Trophoblast cell (in vitro differentiated cells and primary cell): ENCODE data around the gene TMEM50A.
A peak's percentile ranks its signal among the peaks of the same experiment; 100 is the strongest.
"Not testable (repeated sequence)": the region's sequence is repeated elsewhere in the genome, so short reads cannot be mapped to it uniquely, and the experiment has no call there.

Experiments used
- DNase-seq, 2 donors: peaks; one replicate each; pipeline ENCODE4 v3.0.0-alpha.2; 2016
- H2AFZ ChIP-seq: 2 replicates; pipeline ENCODE4 v1.6.1; 2013; ENCODE audit warnings: low read length, moderate library complexity, mild to moderate bottlenecking; ENCODE audit not compliant: insufficient read depth, poor library complexity
- H2AK5ac ChIP-seq: 2 replicates; pipeline ENCODE4 v1.6.1; 2013; ENCODE audit warnings: mild to moderate bottlenecking, low read length
- H2BK120ac ChIP-seq: 2 replicates; pipeline ENCODE4 v1.6.1; 2013; ENCODE audit warnings: low read length, mild to moderate bottlenecking, moderate library complexity; ENCODE audit not compliant: insufficient read depth, poor library complexity
- H2BK12ac ChIP-seq: 2 replicates; pipeline ENCODE4 v1.6.1; 2013; ENCODE audit warnings: mild to moderate bottlenecking, low read length, moderate library complexity
- H2BK5ac ChIP-seq: 2 replicates; pipeline ENCODE4 v1.6.1; 2013; ENCODE audit warnings: low read length, low read depth, moderate library complexity, mild to moderate bottlenecking; ENCODE audit not compliant: poor library complexity
- H3K14ac ChIP-seq: 2 replicates; pipeline ENCODE4 v1.6.1; 2013; ENCODE audit warnings: mild to moderate bottlenecking, low read length
- H3K18ac ChIP-seq: 2 replicates; pipeline ENCODE4 v1.6.1; 2013; ENCODE audit warnings: mild to moderate bottlenecking, low read length
- H3K23ac ChIP-seq: 2 replicates; pipeline ENCODE4 v1.6.1; 2013; ENCODE audit warnings: low read length
- H3K27ac ChIP-seq: 2 replicates; pipeline ENCODE4 v1.5.1; 2013; ENCODE audit warnings: low read depth, mild to moderate bottlenecking, inconsistent platforms, low read length, moderate library complexity
- H3K27me3 ChIP-seq: 2 replicates; pipeline ENCODE4 v1.6.1; 2013; ENCODE audit warnings: inconsistent platforms, mild to moderate bottlenecking, low read length, moderate library complexity; ENCODE audit not compliant: insufficient read depth
- H3K36me3 ChIP-seq, 2 experiments: 1 replicate in 1 of 2; 2 replicates in 1 of 2; pipeline ENCODE4 v1.6.1; 2013; ENCODE audit warnings: low read length in 2 of 2, mild to moderate bottlenecking in 2 of 2, moderate library complexity in 1 of 2; ENCODE audit not compliant: insufficient read depth in 2 of 2, control insufficient read depth in 1 of 2
- H3K4ac ChIP-seq: 2 replicates; pipeline ENCODE4 v1.6.1; 2013; ENCODE audit warnings: low read depth, mild to moderate bottlenecking, low read length, moderate library complexity
- H3K4me1 ChIP-seq, 2 experiments: 1 replicate in 1 of 2; 2 replicates in 1 of 2; pipeline ENCODE4 v1.6.1; 2013; ENCODE audit warnings: low read length in 2 of 2, mild to moderate bottlenecking in 2 of 2, moderate library complexity in 1 of 2; ENCODE audit not compliant: insufficient read depth in 2 of 2, control insufficient read depth in 1 of 2
- H3K4me2 ChIP-seq: 2 replicates; pipeline ENCODE4 v1.6.1; 2013; ENCODE audit warnings: inconsistent platforms, mild to moderate bottlenecking, low read length, moderate library complexity
- H3K4me3 ChIP-seq: 2 replicates; pipeline ENCODE4 v1.5.1; 2013; ENCODE audit warnings: mild to moderate bottlenecking, low read depth, low read length, inconsistent platforms
- H3K79me1 ChIP-seq: one replicate; pipeline ENCODE4 v1.6.1; 2013; ENCODE audit warnings: low read length
- H3K79me2 ChIP-seq: 2 replicates; pipeline ENCODE4 v1.6.1; 2013; ENCODE audit warnings: low read length, mild to moderate bottlenecking; ENCODE audit not compliant: control insufficient read depth, insufficient read depth, poor library complexity
- H3K9ac ChIP-seq: 2 replicates; pipeline ENCODE4 v1.6.1; 2013; ENCODE audit warnings: mild to moderate bottlenecking, low read length
- H3K9me3 ChIP-seq: 2 replicates; pipeline ENCODE4 v1.6.1; 2013; ENCODE audit warnings: low read depth, mild to moderate bottlenecking, control low read depth, inconsistent platforms, low read length; ENCODE audit not compliant: insufficient read depth
- H4K12ac ChIP-seq: 2 replicates; pipeline ENCODE4 v1.6.1; 2013; ENCODE audit warnings: low read depth, mild to moderate bottlenecking, low read length, moderate library complexity
- H4K8ac ChIP-seq: 2 replicates; pipeline ENCODE4 v1.6.1; 2013; ENCODE audit warnings: low read depth, mild to moderate bottlenecking, low read length, moderate library complexity
- H4K91ac ChIP-seq: one replicate; pipeline ENCODE4 v1.6.1; 2013; ENCODE audit warnings: low read depth, mild to moderate bottlenecking, low read length, moderate library complexity
- WGBS: extraction: QIAGEN DNeasy Blood & Tissue Kit; methylation state at CpG from one replicate; pipeline ENCODE4 v1.1.7; 2013; ENCODE audit warnings: missing lambda C conversion rate; ENCODE audit not compliant: insufficient read length, insufficient coverage; ENCODE audit errors: extremely low coverage; 5-methylcytosine and 5-hydroxymethylcytosine counted together

TMEM50A gene

DNA sequence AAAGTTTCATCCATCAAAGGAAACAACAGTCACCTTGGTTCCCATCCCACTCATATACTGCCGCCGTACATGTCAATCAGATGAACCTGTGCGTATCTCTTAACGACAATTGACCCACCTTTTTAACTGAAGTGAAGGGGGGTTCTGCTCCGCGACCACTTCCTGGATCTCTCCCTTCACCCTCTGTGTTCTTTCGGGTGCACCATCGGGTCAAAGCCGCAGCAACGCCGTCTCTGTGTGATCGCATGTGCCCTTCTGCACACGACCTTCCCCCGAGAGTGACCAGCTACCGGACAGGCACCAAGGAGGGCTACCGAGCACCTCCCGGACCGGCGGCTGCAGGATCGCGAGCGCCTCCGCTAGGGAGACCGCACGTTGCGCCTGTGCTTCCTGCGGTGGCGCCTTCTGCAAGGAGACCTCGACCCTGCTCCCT, 1.2 kb upstream of the TMEM50A start:
- H3K36me3 ChIP-seq, H2BK12ac ChIP-seq, H2AK5ac ChIP-seq, H4K91ac ChIP-seq, H3K4ac ChIP-seq, H2BK5ac ChIP-seq, H3K27me3 ChIP-seq, H4K8ac ChIP-seq, H3K9ac ChIP-seq, H2BK120ac ChIP-seq, H4K12ac ChIP-seq, H3K4me1 ChIP-seq, H3K23ac ChIP-seq, H3K27ac ChIP-seq, H3K79me2 ChIP-seq, H3K9me3 ChIP-seq, DNase-seq, H2AFZ ChIP-seq, H3K79me1 ChIP-seq, H3K18ac ChIP-seq: not testable (repeated sequence)
- peak overlapping the region; percentile 71 for H3K4me3 ChIP-seq
- WGBS, result no CpG with 5 or more reads among the region's 29 CpGs
- peak overlapping the region; percentile 37 for H3K14ac ChIP-seq
- H3K4me2 ChIP-seq, result peak overlapping the region; percentile 83

DNA sequence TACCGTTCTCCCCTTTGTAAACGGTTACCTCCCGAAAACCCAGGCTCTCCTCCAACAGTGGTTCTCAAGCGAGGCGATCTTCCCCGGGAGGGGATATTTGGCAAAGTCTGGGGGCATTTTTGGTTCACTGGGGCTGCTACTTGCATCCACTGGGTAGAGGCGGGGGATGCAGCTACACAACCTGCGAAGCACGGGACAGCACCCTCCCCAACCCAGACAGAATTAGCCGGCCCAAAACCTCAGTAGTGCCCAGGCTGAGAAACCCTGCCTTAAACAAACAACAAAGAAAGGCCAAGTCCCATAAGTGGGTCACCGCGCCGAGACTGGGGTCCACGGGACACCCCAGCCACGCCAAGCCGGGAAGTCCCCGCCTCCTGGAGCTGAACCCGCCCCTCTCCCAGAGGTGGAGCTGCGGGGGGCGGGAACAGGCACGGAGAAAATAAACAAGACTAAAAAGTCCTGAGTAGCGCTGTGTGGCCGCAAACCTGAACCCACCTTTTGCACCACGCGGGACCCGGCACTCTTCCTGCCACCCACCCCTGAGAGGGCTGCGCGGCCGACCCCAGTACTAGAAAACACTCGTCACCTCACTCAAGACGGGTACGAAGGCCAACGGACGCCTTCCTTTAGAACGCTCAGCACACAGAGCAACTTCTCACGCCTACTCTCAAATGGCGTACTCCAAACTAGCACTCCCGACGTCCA, 499 bp upstream of the TMEM50A start:
- not testable (repeated sequence) for H3K79me1 ChIP-seq, H3K9me3 ChIP-seq, H3K4me1 ChIP-seq, H3K36me3 ChIP-seq, H3K23ac ChIP-seq, H3K79me2 ChIP-seq, H2BK120ac ChIP-seq, H2AK5ac ChIP-seq, DNase-seq, H2BK12ac ChIP-seq, H3K27me3 ChIP-seq, H3K18ac ChIP-seq, H3K4ac ChIP-seq
- H3K4me2 ChIP-seq, result peak overlapping the region; percentile 54
- H2BK5ac ChIP-seq, result peak overlapping the region; percentile 59
- H3K27ac ChIP-seq, result peak overlapping the region; percentile 58
- peak overlapping the region; percentile 81 for H3K4me3 ChIP-seq
- peak overlapping the region; percentile 28 for H4K91ac ChIP-seq
- peak overlapping the region; percentile 89 for H2AFZ ChIP-seq
- peak overlapping the region; percentile 92 for H4K8ac ChIP-seq
- H3K9ac ChIP-seq, result peak overlapping the region; percentile 74
- peak overlapping the region; percentile 81 for H4K12ac ChIP-seq
- peak overlapping the region; percentile 70 for H3K14ac ChIP-seq
- WGBS, result no CpG with 5 or more reads among the region's 39 CpGs

DNA sequence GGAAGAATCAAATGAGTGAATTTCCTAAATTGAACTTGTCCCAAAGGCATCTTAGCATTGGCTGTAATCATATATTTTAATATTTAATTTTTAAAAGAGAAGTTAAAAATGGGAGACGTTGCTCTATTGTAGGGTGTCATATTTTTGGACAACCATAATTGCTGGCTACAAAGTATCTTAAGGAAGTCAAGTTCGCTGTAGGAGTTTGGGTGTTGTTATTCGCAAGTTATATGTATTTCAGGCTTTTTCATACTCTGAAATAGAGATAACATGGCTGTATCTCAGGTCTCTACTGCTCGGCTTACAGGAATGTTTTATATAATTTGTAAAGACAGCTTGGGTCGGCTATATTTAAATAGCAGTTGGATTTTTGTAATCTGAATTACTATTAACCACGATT, 852 bp downstream of the TMEM50A start:
- no peak overlapping the region for H3K4ac ChIP-seq
- WGBS, result no CpG with 5 or more reads among the region's 6 CpGs

DNA sequence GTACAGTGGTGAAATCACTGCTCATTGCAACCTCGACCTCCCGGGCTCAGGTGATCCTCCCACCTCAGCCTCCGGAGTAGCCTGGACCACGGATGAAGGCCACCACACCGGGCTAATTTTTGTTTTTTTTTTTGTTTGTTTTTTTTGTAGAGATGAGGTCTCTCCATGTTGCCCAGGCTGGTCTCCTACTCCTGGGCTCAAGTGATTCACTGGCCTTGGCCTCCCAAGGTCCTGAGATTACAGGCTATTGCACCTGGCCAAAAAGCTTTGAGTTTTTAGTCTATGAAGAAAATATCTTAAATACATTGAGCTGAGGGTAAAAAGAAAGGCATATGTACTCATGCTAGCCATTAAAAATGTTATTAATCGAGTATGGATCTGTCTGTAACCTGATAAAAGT, 3.6 kb downstream of the TMEM50A start:
- H3K79me2 ChIP-seq, result peaks cover 7% of the 10 kb centered on the region

More for the DNA sequence above, 852 bp downstream of the TMEM50A start:
- Histone ChIP-seq H3K9ac (no peak overlapping the region), H2AFZ (no peak overlapping the region), H3K27me3 (no peaks in the 10 kb centered on the region), H3K4me3 (no peak overlapping the region), H3K9me3 (no peaks in the 10 kb centered on the region), H4K91ac (no peak overlapping the region), H3K79me2 (peaks cover 7% of the 10 kb centered on the region), H2AK5ac (no peak overlapping the region), H2BK120ac (no peak overlapping the region), H3K4me2 (peak overlapping the region; percentile 66), H3K14ac (no peak overlapping the region), H3K18ac (no peak overlapping the region), H3K23ac (no peak overlapping the region), H4K12ac (no peak overlapping the region), H3K79me1 (peaks cover 8% of the 10 kb centered on the region), H3K4me1 (peaks cover 0 to 2% of the 10 kb centered on the region in 2 experiments), H3K27ac (no peak overlapping the region), H2BK5ac (no peak overlapping the region), H2BK12ac (no peak overlapping the region), H4K8ac (no peak overlapping the region), H3K36me3 (peaks cover 0 to 2% of the 10 kb centered on the region in 2 experiments)
- DNase-seq, result no peak

More for the DNA sequence above, 3.6 kb downstream of the TMEM50A start:
- Histone ChIP-seq H3K27ac (no peak overlapping the region), H3K36me3 (peaks cover 2 to 13% of the 10 kb centered on the region in 2 experiments), H3K9ac (no peak overlapping the region), H2AFZ (no peak overlapping the region), H3K18ac (no peak overlapping the region), H2AK5ac (no peak overlapping the region), H3K4me2 (no peak overlapping the region), H4K91ac (no peak overlapping the region), H3K23ac (no peak overlapping the region), H3K9me3 (no peaks in the 10 kb centered on the region), H3K4ac (peak overlapping the region; percentile 75), H3K79me1 (peaks cover 8% of the 10 kb centered on the region), H2BK120ac (no peak overlapping the region), H3K4me3 (no peak overlapping the region), H3K4me1 (peaks cover 0 to 2% of the 10 kb centered on the region in 2 experiments), H2BK12ac (no peak overlapping the region), H3K14ac (no peak overlapping the region), H2BK5ac (no peak overlapping the region), H3K27me3 (no peaks in the 10 kb centered on the region), H4K8ac (no peak overlapping the region), H4K12ac (no peak overlapping the region)
- DNase-seq, result no peak
- WGBS, result no CpG with 5 or more reads among the region's 6 CpGs
